Non-pigmented ciliary epithelial cell (primary cell): ENCODE results near the gene TWSG1.
"Not testable (repeated sequence)": the region's sequence is repeated elsewhere in the genome, so short reads cannot be mapped to it uniquely, and the experiment has no call there.

Source experiments
- DNase-seq: peaks from one replicate; pipeline ENCODE4 v3.0.0-alpha.2; 2010; ENCODE audit warnings: low read depth

TWSG1 gene

GRCh38 chr18:9392726-9393125, 58.2 kb downstream of the TWSG1 start:
- no peak for DNase-seq

DNA sequence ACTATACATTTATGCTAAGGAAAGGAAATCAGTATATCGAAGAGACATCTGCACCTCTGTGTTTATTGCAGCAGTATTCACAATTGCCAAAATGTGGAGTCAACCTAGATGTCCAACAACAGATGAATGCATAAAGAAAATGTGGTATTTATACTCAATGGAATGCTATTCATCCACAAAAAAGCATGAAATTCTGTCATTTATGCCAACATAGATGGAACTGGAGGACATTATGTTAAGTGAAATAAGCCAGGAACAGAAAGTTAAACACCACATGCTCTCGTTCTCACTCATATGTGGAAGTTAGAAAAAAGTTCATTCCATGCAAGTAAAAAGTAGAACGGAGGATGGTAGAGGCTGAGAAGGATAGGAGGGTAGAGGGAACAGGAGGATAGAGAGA, 59.5 kb downstream of the TWSG1 start:
- no peak for DNase-seq

DNA sequence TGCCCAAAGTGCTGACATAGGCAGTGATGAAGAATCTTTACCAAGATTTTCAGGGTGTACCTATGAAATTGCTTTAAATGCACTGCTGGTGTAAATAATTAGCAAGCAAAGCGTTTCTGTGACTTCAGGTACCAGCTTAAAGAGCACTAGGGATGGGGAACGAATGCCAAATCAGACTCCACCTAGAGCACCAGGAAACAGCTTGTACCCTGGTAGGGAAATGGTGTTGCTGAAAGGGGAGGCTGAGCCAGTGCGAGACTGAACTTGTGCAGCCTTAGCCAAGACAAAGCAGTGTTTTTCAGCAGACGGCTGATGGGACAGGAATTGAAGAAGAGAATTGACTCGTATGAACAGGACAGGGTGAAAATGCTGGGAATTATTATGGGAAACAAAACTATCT, 65.6 kb downstream of the TWSG1 start:
- no peak for DNase-seq

DNA sequence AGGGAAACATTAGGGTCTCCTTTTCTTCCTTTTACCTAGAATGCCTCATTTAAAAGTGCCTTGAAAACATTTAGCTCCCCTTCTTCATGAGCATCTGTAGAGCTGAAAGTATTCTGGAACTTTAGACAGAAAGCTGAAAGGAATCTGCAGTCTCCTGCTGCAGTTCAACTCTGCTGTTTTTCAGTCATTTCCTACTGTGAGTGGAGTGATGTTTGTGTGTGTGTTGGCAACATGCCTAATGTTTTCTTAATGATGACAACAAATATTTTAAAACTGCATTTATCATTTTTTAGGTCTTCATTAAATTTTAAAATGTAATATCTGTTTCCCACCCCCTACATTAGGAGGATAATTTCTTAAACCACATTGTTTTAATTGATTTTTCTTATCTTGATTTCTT, 66.6 kb downstream of the TWSG1 start:
- no peak for DNase-seq

GRCh38 chr18:9402358-9403007, 67.9 kb downstream of the TWSG1 start:
- not testable (repeated sequence) for DNase-seq

DNA sequence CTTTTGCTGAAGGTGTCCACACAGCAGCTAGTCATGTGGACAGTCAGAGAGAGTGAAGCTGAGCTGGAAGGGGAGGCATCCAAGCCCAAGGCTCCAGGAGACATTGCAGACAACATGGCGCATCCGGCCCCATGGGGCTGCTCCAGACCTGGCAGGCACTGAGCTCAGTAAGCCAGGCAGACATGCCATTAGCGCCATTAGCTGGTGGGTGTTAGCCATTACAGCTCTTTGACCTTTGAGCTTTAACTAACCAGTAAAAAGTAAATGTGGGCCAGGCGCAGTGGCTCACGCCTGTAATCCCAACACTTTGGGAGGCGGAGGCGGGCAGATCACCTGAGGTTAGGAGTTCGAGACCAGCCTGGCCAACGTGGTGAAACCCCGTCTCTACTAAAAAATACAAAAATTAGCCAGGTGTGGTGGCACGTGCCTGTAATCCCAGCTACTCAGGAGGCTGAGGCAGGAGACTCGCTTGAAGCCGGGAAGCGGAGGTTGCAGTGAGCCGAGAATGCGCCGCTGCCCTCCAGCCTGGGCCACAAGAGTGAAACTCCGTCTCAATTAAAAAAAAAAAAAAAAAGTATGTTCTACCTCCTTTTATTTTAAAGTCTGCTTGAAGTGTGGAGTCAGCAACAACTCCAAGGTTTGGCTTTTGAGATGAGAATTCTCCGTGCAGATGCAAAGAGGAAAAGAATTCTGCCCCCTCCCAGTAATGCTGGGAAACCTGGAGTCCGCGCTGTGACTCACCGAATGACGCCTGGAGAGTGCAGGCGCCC, 69.4 kb downstream of the TWSG1 start:
- no peak for DNase-seq

- DNase-seq, result no peak
These were observed 70.0 kb downstream of the TWSG1 start for GRCh38 chr18:9404565-9405060.

DNA sequence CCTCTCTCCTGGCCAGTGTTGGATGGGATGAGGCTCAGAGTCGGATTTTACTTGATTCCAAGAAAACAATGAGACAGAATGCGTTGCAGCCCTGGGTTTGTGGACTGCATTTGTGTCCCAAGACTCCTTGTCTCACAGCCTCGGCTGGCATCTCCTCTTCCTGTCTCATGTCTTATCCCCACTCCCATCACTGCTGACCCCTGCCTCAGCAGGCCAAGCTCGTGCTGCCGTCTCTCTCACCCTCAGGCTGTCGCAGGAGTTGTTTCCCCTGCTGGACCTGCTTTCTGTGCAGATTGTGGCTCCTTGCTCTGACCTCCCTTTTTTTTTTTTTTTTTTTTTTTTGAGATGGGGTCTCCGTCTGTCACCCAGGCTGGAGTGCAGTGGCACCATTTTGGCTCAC, 70.6 kb downstream of the TWSG1 start:
- DNase-seq, result no peak

DNA sequence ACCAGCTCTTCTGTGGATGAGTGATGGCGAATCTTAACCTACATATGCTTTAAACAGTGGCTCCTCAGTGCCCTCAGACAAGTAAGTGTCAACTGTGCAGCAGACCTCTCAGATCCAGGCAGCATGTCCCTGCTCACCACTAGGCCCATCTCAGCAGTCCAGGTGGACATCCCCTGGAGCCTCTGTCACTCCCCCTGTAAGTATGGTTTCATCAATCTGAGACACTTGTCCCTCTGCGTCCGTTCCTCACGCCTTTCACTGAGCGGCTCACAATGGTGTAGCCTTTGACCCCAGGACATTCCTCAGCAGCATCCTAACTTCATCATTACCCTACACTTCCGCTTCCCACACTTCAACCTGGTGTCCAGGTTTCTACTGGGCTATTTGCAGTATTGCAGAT, 71.4 kb downstream of the TWSG1 start:
- no peak for DNase-seq

- no peak for DNase-seq
These were observed 75.9 kb downstream of the TWSG1 start for GRCh38 chr18:9410515-9410914.

GRCh38 chr18:9413576-9413975, 79.0 kb downstream of the TWSG1 start:
- DNase-seq, result peak; percentile 78

DNA sequence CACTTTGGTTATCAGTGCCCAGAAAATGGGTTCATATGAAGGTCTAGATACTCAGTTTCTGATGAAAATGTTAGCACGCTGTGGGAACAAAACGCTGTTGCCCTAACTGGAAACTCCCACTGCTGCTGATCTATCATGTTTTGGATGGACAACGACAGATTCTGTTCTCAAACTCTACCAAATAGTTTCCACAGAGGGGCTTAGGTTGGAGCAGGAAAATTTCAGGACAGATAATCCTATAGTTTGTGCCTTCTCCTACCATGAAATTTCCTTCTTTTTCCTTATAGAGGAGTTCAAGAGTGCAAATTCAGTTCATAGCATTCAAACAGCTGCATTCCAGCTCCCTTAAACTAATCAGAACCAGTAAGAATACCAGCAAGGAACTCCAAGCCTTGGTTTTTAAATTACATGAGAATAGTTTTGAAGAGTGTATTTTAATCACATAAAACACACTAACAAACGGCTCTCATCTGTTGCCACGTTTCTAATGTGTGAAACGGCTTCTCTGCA, 82.0 kb downstream of the TWSG1 start:
- DNase-seq, result no peak

- DNase-seq, result no peak
These were observed 82.7 kb downstream of the TWSG1 start for GRCh38 chr18:9417073-9417851.

GRCh38 chr18:9418047-9418690, 83.6 kb downstream of the TWSG1 start:
- no peak for DNase-seq

DNA sequence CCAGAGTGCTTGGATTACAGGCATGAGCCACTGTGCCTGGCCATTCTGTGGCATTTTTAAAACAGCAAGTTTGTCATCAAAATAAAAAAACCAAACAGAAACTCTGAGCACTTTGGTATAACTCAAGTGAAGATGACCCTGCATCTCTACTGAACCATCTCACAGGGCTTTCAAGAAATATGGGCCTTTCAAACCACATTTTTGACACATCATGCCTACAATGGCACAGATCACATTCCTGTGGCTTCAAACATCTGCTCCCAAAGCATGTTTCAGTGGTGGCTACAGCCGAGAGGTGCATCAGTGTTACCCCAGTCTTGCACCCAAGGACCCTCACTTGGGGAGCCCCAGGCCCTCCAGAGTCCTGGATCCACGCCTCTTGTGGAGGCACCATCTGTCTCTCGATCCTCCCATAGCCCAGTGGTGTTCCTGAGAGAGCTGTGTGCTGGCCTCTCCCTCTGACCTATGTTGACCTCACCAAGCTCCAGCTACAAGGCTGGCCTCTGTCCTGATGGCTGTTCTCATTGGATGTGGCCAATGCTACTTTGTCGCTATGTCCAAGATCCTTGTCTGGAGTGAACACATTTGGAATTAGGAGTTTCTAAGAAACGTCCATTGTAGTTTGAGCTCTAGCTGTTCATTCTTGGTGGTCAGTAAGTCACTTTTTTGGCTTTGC, 85.5 kb downstream of the TWSG1 start:
- no peak for DNase-seq

GRCh38 chr18:9421096-9421900, 86.7 kb downstream of the TWSG1 start:
- DNase-seq, result no peak

DNA sequence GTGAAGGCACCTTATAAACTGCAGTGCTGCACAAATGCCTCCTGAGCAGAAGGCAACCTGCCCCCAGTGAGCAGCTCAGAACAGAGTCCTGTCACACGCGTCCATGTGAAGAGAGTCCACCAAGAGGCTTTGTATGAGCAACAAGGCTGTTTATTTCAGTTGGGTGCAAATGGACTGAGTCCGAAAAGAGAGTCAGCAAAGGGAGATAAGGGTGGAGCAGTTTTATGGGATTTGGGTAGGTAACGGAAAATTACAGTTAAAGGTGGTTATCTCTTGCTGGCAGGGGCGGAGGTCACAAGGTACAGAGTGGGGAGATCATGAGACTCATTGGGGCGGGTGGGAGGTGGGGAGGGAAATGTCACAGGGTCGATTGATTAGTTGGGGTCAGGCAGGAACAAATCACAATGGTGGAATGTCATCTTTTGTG, 87.3 kb downstream of the TWSG1 start:
- no peak for DNase-seq

- no peak for DNase-seq
These were observed 88.4 kb downstream of the TWSG1 start for GRCh38 chr18:9422816-9423519.

DNA sequence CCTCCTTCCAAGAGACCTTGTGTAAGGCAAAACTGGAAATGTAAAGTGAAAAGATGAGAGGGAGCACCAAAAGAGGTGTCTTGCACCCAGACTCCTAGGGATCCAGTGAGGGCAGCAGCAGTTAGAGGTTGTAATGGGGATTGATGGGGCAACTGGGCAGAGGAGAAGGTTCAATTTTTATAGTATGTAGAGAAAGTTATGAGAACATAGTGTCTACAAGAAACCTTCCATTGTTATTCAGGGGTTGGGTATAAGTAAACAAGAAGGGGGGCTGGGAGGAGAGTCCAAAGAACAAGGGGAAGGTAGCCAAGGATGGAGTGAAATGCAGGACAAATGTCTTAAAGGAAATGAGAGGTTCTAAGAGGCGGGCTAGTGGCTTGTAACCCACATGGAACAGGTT, 89.1 kb downstream of the TWSG1 start:
- not testable (repeated sequence) for DNase-seq

GRCh38 chr18:9424235-9424634, 89.7 kb downstream of the TWSG1 start:
- not testable (repeated sequence) for DNase-seq
